Testis (tissue), 3 donors: Measurements from ENCODE around the gene KCNQ1. TPM values are rescaled to one million over a fixed set of nuclear protein-coding genes. Genes with fewer than 3 reads are reported as not detected.

ENCODE experiments used
- DNase-seq: peaks from one replicate; pipeline ENCODE4 v3.0.0-alpha.2; 2019
- H3K27ac ChIP-seq, 2 donors: fragments of 200-600 bp; sonication (generic); one replicate each; pipeline ENCODE4 v1.5.1; 2019
- H3K27me3 ChIP-seq: fragments of 200-600 bp; sonication (generic); one replicate; pipeline ENCODE4 v1.5.1; 2019
- H3K36me3 ChIP-seq: fragments of 200-600 bp; sonication (generic); one replicate; pipeline ENCODE4 v1.5.1; 2017; ENCODE audit warnings: low read depth; ENCODE audit errors: missing control alignments
- H3K4me1 ChIP-seq: fragments of 200-600 bp; sonication (generic); one replicate; pipeline ENCODE4 v1.5.1; 2019
- H3K4me3 ChIP-seq, 2 donors: fragments of 200-600 bp; sonication (generic); one replicate each; pipeline ENCODE4 v1.5.1; 2017 to 2019
- H3K9me3 ChIP-seq: fragments of 200-600 bp; sonication (generic); one replicate; pipeline ENCODE4 v1.5.1; 2017
- POLR2A ChIP-seq: fragments of 450-650 bp; IDR thresholded peaks from one replicate; pipeline ENCODE4 v1.6.1; 2017; ENCODE audit warnings: antibody characterized with exemption, mild to moderate bottlenecking, moderate library complexity
- WGBS, 2 donors: methylation state at CpG; one replicate each; pipeline ENCODE4 v1.1.5; 2018; 5-methylcytosine and 5-hydroxymethylcytosine counted together
- intact Hi-C: fragments of 100-400 bp; cut with DNase I; formaldehyde crosslinking; loops from one replicate; pipeline ENCODE4 v1.15.1; 2023; ENCODE audit warnings: low total_unique reads
- polyA plus RNA-seq: library from polyadenylated mRNA; stranded (reverse); fragments of 350-450 nt; fragmentation: Illumina TruSeq; extraction: RNeasy Lipid Tissue Mini Kit (QIAGEN cat#74804); gene quantifications from one replicate; pipeline ENCODE4 v1.2.3, GENCODE V29; 2014; ENCODE audit warnings: low read depth, low replicate concordance; ENCODE audit not compliant: insufficient read depth
- total RNA-seq, 2 donors: library from RNA; depleted of rRNA; stranded (reverse); fragments of >200 nt; gene quantifications; one replicate each; pipeline ENCODE4 v1.2.3, GENCODE V29; 2016
- TF ChIP-seq, protein P1 (sequence below), 3 experiments: fragments of 450-650 bp in 2 of 3; fragments of 200-600 bp in 1 of 3; sonication (generic) in 1 of 3; IDR thresholded peaks; one replicate each; pipeline ENCODE4 v1.5.1; 2016 to 2019; ENCODE audit warnings: antibody characterized with exemption in 3 of 3, mild to moderate bottlenecking in 2 of 3, moderate library complexity in 1 of 3

KCNQ1 gene
- total and polyA plus RNA-seq, 3 donors from 2014 or later = 6.0 to 24.2 (median 12.8) TPM

DNA sequence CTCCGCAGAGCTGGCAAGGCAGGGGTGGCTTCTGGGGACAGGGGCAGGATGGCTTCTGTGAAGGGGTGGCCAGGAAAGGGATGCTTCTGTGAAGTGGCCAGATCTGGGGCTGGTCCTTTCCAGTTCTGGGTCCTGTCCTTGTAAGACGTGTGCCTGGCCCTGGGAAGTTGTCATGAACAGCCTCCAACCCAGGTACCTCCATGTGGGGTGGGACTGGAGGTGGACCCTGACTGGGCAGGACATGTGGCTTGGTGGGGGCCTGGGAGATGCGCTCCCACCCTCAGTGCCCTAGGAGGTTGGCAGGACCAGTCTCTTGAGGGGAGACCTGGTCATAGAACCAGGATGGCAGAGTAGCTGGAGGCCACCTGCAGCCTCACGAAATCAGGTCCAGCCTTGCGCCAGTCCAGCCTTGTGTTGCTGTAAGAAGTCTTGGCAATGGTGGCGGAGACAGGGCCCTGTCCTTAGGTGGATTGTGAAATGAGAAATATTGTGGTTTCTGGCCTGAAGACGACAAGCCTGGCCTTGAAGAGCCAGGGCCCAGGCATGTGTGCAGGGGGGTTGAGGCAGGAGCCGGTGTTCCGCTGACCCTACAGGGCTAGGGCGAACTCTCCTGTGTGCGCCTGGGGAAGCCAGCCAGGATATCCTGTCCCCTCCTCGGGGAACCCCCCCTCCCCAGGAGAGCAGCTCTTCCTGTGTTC is 2.6 kb downstream of the KCNQ1 start:
- Histone ChIP-seq H3K4me3 (no peak overlapping the region), H3K4me1 (peaks cover 6% of the 10 kb centered on the region), H3K27ac (no peak overlapping the region), H3K9me3 (no peaks in the 10 kb centered on the region), H3K27me3 (no peaks in the 10 kb centered on the region), H3K36me3 (no peaks in the 10 kb centered on the region)
- DNase-seq = no peak
- TF ChIP-seq, protein P1, sequence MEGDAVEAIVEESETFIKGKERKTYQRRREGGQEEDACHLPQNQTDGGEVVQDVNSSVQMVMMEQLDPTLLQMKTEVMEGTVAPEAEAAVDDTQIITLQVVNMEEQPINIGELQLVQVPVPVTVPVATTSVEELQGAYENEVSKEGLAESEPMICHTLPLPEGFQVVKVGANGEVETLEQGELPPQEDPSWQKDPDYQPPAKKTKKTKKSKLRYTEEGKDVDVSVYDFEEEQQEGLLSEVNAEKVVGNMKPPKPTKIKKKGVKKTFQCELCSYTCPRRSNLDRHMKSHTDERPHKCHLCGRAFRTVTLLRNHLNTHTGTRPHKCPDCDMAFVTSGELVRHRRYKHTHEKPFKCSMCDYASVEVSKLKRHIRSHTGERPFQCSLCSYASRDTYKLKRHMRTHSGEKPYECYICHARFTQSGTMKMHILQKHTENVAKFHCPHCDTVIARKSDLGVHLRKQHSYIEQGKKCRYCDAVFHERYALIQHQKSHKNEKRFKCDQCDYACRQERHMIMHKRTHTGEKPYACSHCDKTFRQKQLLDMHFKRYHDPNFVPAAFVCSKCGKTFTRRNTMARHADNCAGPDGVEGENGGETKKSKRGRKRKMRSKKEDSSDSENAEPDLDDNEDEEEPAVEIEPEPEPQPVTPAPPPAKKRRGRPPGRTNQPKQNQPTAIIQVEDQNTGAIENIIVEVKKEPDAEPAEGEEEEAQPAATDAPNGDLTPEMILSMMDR (IDR thresholded peaks at IDR 0.05) = no peak
- no peak for TF ChIP-seq POLR2A
- intact Hi-C loops = no loop called here
- 68 to 70% methylated on average over 5 to 12 of the region's 12 CpGs for WGBS, 2 donors

DNA sequence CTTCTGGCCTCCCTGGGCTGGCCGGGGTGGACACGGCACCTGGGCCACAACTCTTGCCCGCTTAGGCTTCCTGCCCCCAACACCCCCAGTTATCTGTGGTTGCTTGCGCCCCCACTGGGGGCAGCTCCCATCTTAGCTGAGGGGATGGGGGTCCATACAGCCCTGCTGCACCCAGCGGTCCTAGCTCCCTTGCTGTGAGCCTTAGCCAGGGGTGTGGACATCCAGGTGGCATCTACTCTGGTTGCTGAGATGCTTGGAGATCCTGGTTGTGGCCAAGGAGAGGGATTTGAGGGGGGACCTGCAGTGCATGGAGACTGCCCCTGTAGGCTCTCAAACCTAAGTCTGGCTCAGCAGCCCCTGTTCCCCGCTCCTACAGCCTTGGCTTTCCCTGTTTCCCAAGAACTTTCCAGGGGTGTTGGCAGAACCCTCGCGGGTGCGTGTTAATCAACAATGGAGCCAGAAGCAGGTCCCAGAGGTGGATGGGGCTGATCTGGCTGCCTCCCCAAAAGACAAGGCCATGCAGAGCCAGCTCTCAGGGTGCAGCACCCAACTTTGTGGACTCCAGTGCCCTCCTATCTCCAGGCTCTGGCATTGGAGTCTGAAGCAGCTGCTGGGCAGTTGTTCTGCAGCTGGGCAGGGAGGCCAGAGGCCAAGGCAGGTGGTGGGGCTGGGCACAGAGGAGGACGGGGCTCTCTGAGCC is 3.3 kb downstream of the KCNQ1 start:
- Histone ChIP-seq H3K4me1 (peaks cover 6% of the 10 kb centered on the region), H3K36me3 (no peaks in the 10 kb centered on the region), H3K9me3 (no peaks in the 10 kb centered on the region), H3K4me3 (no peak overlapping the region), H3K27ac (no peak overlapping the region), H3K27me3 (no peaks in the 10 kb centered on the region)
- TF ChIP-seq, protein P1 (IDR thresholded peaks at IDR 0.05) = no peak
- no peak for TF ChIP-seq POLR2A
- DNase-seq = no peak
- intact Hi-C loops = no loop called here
- 81 to 85% methylated on average over 5 to 10 of the region's 10 CpGs for WGBS, 2 donors

DNA sequence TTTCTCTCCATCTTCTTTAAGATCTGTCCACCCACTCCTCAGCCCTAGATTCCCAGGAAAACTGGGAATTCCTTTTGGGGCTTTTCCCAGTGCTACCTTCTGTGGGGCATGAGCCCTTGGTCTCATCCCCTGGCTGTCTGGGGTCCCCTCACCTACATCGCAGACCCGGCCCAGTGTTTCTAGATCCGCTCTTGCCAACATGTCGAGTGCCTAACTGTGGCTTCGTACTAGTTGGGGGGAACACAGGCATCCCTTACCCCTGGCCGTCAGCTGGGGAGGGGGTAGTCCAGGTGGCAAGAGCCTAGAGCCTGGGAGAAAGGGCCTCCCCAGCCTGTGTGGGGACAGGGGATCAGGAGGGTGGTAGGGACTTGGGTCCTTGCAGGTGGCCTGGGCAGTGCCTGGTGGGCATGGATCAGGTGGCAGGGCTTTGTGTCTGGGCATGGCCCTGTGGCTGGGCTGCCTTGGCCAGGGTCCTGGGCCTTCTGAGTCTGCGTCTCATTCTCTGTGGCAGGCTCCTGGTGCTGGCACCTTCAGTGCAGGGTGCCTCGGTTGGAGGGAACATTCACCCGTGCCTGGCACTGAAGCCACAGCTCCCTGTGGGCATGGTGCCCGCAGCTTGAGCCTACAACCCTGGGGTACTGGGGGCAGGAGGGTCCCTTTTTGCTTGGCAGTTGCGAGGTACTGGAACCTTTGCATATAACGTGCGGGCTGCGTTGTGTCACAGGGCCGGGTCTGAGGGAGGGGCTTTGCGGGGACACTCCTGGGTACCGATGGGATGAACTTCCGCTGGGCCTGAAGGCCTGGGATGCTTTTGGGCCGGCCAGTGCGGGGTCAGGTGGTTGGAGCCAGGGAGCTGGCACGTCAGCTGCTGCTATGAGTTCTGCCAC is 4.1 kb downstream of the KCNQ1 start:
- TF ChIP-seq, protein P1 (IDR thresholded peaks at IDR 0.05) = no peak
- TF ChIP-seq POLR2A = no peak
- Histone ChIP-seq H3K9me3 (no peaks in the 10 kb centered on the region), H3K27ac (no peak overlapping the region), H3K4me1 (peaks cover 6% of the 10 kb centered on the region), H3K36me3 (no peaks in the 10 kb centered on the region), H3K27me3 (no peaks in the 10 kb centered on the region), H3K4me3 (no peak overlapping the region)
- no peak for DNase-seq
- 83 to 91% methylated on average over 20 to 21 of the region's 21 CpGs for WGBS, 2 donors
- intact Hi-C loops = no loop called here

DNA sequence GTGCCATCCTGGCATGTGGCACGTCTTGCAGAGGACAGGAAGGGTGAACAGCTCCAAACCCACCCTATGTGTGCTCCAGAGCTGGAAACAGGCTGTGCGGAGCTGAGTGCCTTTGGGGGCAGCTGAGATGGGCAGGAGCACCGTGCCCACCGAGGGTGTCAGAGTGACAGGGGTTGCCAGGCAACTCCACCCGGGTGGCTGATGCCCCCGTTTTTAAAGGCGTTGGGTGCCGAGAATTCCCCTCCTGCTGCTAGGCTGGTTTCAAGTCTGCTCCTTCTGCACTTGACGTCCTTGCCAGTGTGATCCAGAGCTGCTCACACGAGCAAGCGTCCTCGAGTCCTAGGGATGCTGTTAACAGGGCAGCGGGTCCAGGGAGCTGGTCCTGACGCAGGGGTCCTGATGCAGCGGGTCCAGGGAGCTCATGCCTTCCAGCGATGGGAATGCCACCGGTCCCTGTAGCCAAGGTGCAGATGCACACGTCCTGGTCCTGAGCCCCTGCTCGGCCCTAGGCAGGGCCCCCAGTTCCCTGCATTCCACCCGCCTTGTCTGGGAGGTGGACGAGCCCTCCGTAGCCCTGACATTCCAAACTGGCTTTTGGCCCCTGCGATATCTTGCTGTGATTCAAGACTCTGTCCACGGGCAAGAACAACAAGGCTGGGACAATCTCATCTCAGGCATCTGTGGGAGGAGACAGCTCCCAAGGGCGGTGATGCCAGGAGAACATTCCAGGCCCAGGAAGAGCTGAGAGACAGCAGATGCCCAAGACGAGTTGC is 4.9 kb downstream of the KCNQ1 start:
- peak; percentile 83 for DNase-seq
- H3K9me3 ChIP-seq = no peaks in the 10 kb centered on the region
- TF ChIP-seq, protein P1 (IDR thresholded peaks at IDR 0.05) = no peak
- no peak for TF ChIP-seq POLR2A
- intact Hi-C loops = no loop called here
- H3K27me3 ChIP-seq = no peaks in the 10 kb centered on the region
- H3K36me3 ChIP-seq = no peaks in the 10 kb centered on the region
- H3K4me1 ChIP-seq = peaks cover 6% of the 10 kb centered on the region
- H3K27ac ChIP-seq = peak overlapping the region in 1 of 2 donors; percentile 25
- WGBS, 2 donors = 50 to 70% methylated on average over 15 to 26 of the region's 26 CpGs
- no peak overlapping the region for H3K4me3 ChIP-seq
